H1 (cell line): ENCODE data around the gene VHLL. TPM values are rescaled to one million over a fixed set of nuclear protein-coding genes. Genes with fewer than 3 reads are reported as not detected.

Experiments
- CTCF ChIA-PET: fragments of 300-600 bp; sonication (Branson Sonifier 250); formaldehyde crosslinking; loops from one replicate; lab custom pipeline; 2021; ENCODE audit not compliant: partially characterized antibody; lab: Charles Lee
- POLR2A ChIA-PET: fragments of 300-600 bp; sonication (Branson Sonifier 250); formaldehyde crosslinking; loops from one replicate; lab custom pipeline; 2021; ENCODE audit warnings: inconsistent platforms; ENCODE audit not compliant: partially characterized antibody; lab: Charles Lee
- DNase-seq, 2 experiments: peaks; one replicate each; pipeline versions ENCODE4 v3.0.0 to v3.0.0-alpha.2; 2010 to 2022; ENCODE audit warnings: low spot score in 2 of 2, low read depth in 1 of 2, mixed read lengths in 1 of 2
- FAIRE-seq: peaks from 2 replicates; lab custom pipeline; 2011; peaks lifted over from hg19 to GRCh38; lab: Jason Lieb, UNC
- H2AFZ ChIP-seq: 2 replicates; pipeline ENCODE4 v1.8.1; 2012; ENCODE audit warnings: low read length, inconsistent platforms
- H2AK5ac ChIP-seq: 2 replicates; pipeline ENCODE4 v1.6.1; 2013; ENCODE audit warnings: low read depth, low read length
- H2BK120ac ChIP-seq: replicated peaks from 2 replicates; pipeline ENCODE3; 2013; ENCODE audit warnings: low read depth, low read length, inconsistent platforms
- H2BK12ac ChIP-seq: 2 replicates; pipeline ENCODE4 v1.6.1; 2013; ENCODE audit warnings: low read depth, low read length
- H2BK15ac ChIP-seq: 2 replicates; pipeline ENCODE4 v1.6.1; 2013; ENCODE audit warnings: low read length
- H2BK20ac ChIP-seq: 2 replicates; pipeline ENCODE4 v1.6.1; 2013; ENCODE audit warnings: low read length
- H2BK5ac ChIP-seq: 2 replicates; pipeline ENCODE4 v1.6.1; 2013; ENCODE audit warnings: low read depth, low read length
- H3K14ac ChIP-seq: 2 replicates; pipeline ENCODE4 v1.6.1; 2013; ENCODE audit warnings: inconsistent platforms; ENCODE audit not compliant: insufficient read length
- H3K18ac ChIP-seq: 2 replicates; pipeline ENCODE4 v1.6.1; 2013; ENCODE audit warnings: low read length; ENCODE audit errors: extremely low read depth
- H3K23ac ChIP-seq: 2 replicates; pipeline ENCODE4 v1.6.1; 2013; ENCODE audit warnings: inconsistent platforms; ENCODE audit not compliant: insufficient read length
- H3K23me2 ChIP-seq: 2 replicates; pipeline ENCODE4 v1.6.1; 2013; ENCODE audit warnings: low read depth, low read length
- H3K27ac ChIP-seq: 2 replicates; pipeline ENCODE4 v1.6.1; 2011; ENCODE audit warnings: low read depth, low read length, inconsistent platforms
- H3K27me3 ChIP-seq, 4 experiments: replicated peaks in 1 of 4; 1 replicate in 1 of 4; 2 replicates in 3 of 4; pipeline versions ENCODE4 v1.6.1 to v1.8.1; 2011 to 2013; ENCODE audit warnings: low read length in 3 of 4, mild to moderate bottlenecking in 3 of 4, inconsistent platforms in 2 of 4, mixed read lengths in 2 of 4, moderate library complexity in 1 of 4; ENCODE audit not compliant: control insufficient read depth in 3 of 4, insufficient read depth in 3 of 4; ENCODE audit errors: extremely low read depth in 1 of 4
- H3K36me3 ChIP-seq, 4 experiments: 2 replicates each; pipeline versions ENCODE4 v1.6.1 to v1.8.1; 2011 to 2013; ENCODE audit warnings: mild to moderate bottlenecking in 4 of 4, low read length in 3 of 4, moderate library complexity in 2 of 4, control low read depth in 1 of 4, inconsistent platforms in 1 of 4; ENCODE audit not compliant: insufficient read depth in 4 of 4, control insufficient read depth in 2 of 4
- H3K4ac ChIP-seq: replicated peaks from 2 replicates; pipeline ENCODE3; 2013; ENCODE audit warnings: low read length, low read depth, mixed read lengths, inconsistent platforms; ENCODE audit not compliant: insufficient read length
- H3K4me1 ChIP-seq, 4 experiments: replicated peaks in 1 of 4; 1 replicate in 1 of 4; 2 replicates in 3 of 4; pipeline versions ENCODE4 v1.6.1 to v1.8.1; 2011 to 2013; ENCODE audit warnings: low read length in 3 of 4, inconsistent platforms in 2 of 4, mixed read lengths in 1 of 4; ENCODE audit not compliant: insufficient read depth in 4 of 4, control insufficient read depth in 3 of 4
- H3K4me2 ChIP-seq, 2 experiments: 2 replicates each; pipeline versions ENCODE4 v1.6.1 to v1.8.1; 2011 to 2013; ENCODE audit warnings: low read depth in 2 of 2, low read length in 2 of 2, control low read depth in 1 of 2, inconsistent platforms in 1 of 2, mild to moderate bottlenecking in 1 of 2; ENCODE audit not compliant: insufficient read depth in 1 of 2
- H3K4me3 ChIP-seq, 4 experiments: fragments of 200-600, 300-600 bp in 1 of 4; sonication (generic), shearing (Covaris generic), sonication (Bioruptor Twin) in 1 of 4; 2 replicates each; pipeline versions ENCODE4 v1.5.1 to v1.8.1; 2011 to 2016; ENCODE audit warnings: low read length in 4 of 4, low read depth in 3 of 4, control low read depth in 2 of 4, inconsistent platforms in 2 of 4, mild to moderate bottlenecking in 2 of 4, mixed read lengths in 1 of 4, moderate library complexity in 1 of 4; ENCODE audit not compliant: insufficient read depth in 2 of 4; ENCODE audit errors: extremely low read depth in 1 of 4
- H3K56ac ChIP-seq: replicated peaks from 2 replicates; pipeline ENCODE3; 2013; ENCODE audit warnings: low read depth, mild to moderate bottlenecking, mixed read lengths, low read length, inconsistent platforms; ENCODE audit not compliant: insufficient read length
- H3K79me1 ChIP-seq: 2 replicates; pipeline ENCODE4 v1.6.1; 2013; ENCODE audit warnings: low read depth, low read length, control low read depth
- H3K79me2 ChIP-seq, 2 experiments: 2 replicates each; pipeline versions ENCODE4 v1.6.1 to v1.8.1; 2012 to 2013; ENCODE audit warnings: low read length in 2 of 2, mild to moderate bottlenecking in 2 of 2, inconsistent platforms in 1 of 2; ENCODE audit not compliant: insufficient read depth in 2 of 2, control insufficient read depth in 1 of 2
- H3K9ac ChIP-seq, 4 experiments: replicated peaks in 1 of 4; 1 replicate in 1 of 4; 2 replicates in 3 of 4; pipeline versions ENCODE4 v1.6.1 to v1.8.1; 2011 to 2013; ENCODE audit warnings: low read depth in 3 of 4, low read length in 3 of 4, control low read depth in 2 of 4, mild to moderate bottlenecking in 2 of 4, moderate library complexity in 2 of 4, inconsistent platforms in 1 of 4; ENCODE audit errors: extremely low read depth in 1 of 4
- H3K9me3 ChIP-seq, 2 experiments: 2 replicates each; pipeline versions ENCODE4 v1.6.1 to v1.8.1; 2012 to 2013; ENCODE audit warnings: mild to moderate bottlenecking in 2 of 2, moderate library complexity in 2 of 2, control low read depth in 1 of 2, inconsistent platforms in 1 of 2, low read depth in 1 of 2, low read length in 1 of 2, mixed read lengths in 1 of 2; ENCODE audit not compliant: insufficient read depth in 2 of 2
- H4K20me1 ChIP-seq, 2 experiments: replicated peaks in 1 of 2; 2 replicates each; pipeline versions ENCODE3 to v1.8.1; 2011 to 2013; ENCODE audit warnings: inconsistent platforms in 2 of 2, low read length in 2 of 2, mild to moderate bottlenecking in 1 of 2; ENCODE audit not compliant: insufficient read depth in 2 of 2, control insufficient read depth in 1 of 2
- H4K5ac ChIP-seq: 2 replicates; pipeline ENCODE4 v1.6.1; 2013; ENCODE audit warnings: low read length, low read depth, mixed read lengths, inconsistent platforms; ENCODE audit not compliant: insufficient read length
- H4K8ac ChIP-seq: 2 replicates; pipeline ENCODE4 v1.8.0; 2013; ENCODE audit warnings: mild to moderate bottlenecking, moderate library complexity, low read length, inconsistent platforms; ENCODE audit not compliant: insufficient read depth; ENCODE audit errors: extremely low read depth
- H4K91ac ChIP-seq: replicated peaks from 2 replicates; pipeline ENCODE3; 2013; ENCODE audit warnings: low read length, mixed read lengths, inconsistent platforms; ENCODE audit not compliant: insufficient read length
- BACH1 ChIP-seq: IDR thresholded peaks from 2 replicates; pipeline ENCODE4 v1.6.1; 2012; ENCODE audit warnings: low read length, improper control_type of control experiment
- EP300 ChIP-seq, 2 experiments: IDR thresholded peaks; 1 replicate in 1 of 2; 2 replicates in 1 of 2; pipeline ENCODE4 v1.6.1; 2011 to 2012; ENCODE audit warnings: low read depth in 2 of 2, low read length in 2 of 2, mild to moderate bottlenecking in 2 of 2, borderline replicate concordance in 1 of 2, inconsistent platforms in 1 of 2, moderate library complexity in 1 of 2
- FOSL1 ChIP-seq: IDR thresholded peaks from 2 replicates; pipeline ENCODE4 v1.6.1; 2011; ENCODE audit warnings: mild to moderate bottlenecking, low read depth, low read length, moderate library complexity; ENCODE audit not compliant: insufficient read depth
- KDM1A ChIP-seq: fragments of 200-600, 300-600 bp; sonication (generic); IDR thresholded peaks from 2 replicates; pipeline ENCODE4 v1.7.1; 2016; ENCODE audit warnings: mild to moderate bottlenecking, low read length, borderline replicate concordance
- SP4 ChIP-seq: IDR thresholded peaks from 2 replicates; pipeline ENCODE4 v1.6.1; 2012; ENCODE audit warnings: low read length, inconsistent platforms
- WGBS, 2 experiments: shearing (Covaris generic) in 1 of 2; methylation state at CpG; one replicate each; pipeline versions ENCODE4 v1.1.6 to v1.1.7; 2013 to 2015; ENCODE audit warnings: low lambda C conversion rate in 2 of 2, mixed read lengths in 2 of 2, inconsistent platforms in 1 of 2, low coverage in 1 of 2, missing lambda C conversion rate in 1 of 2; ENCODE audit not compliant: insufficient replicate concordance in 2 of 2, insufficient coverage in 1 of 2, insufficient read length in 1 of 2; ENCODE audit errors: extremely low coverage in 1 of 2, missing lambda C conversion rate in 1 of 2; 5-methylcytosine and 5-hydroxymethylcytosine counted together
- polyA plus RNA-seq, 7 experiments: library from polyadenylated mRNA; depleted of rRNA in 3 of 7; stranded (reverse) in 5 of 7; unstranded in 2 of 7; fragments of >200 nt in 5 of 7; fragments of 200-250 nt in 2 of 7; gene quantifications; 1 replicate in 5 of 7; 2 replicates in 1 of 7; 4 replicates in 1 of 7; pipeline versions ENCODE4 v1.2.1 to v1.2.3, GENCODE V29; 2011 to 2013; ENCODE audit warnings: missing spikeins in 2 of 7, mixed read lengths in 2 of 7
- total RNA-seq: library from RNA; stranded (reverse); fragmentation: NEBNext Ultra II Directional; extraction: Animal tissue kit (Norgen Biotek cat#: 25700); gene quantifications from 2 replicates; pipeline ENCODE4 v1.2.1, GENCODE V29; 2021
- TF ChIP-seq, protein P1 (sequence below): IDR thresholded peaks from 2 replicates; pipeline ENCODE4 v1.6.1; 2011; ENCODE audit warnings: low read length, improper control_type of control experiment

VHLL gene
- total and polyA plus RNA-seq, 2 of the 8 experiments (the other 6 are each of a cell fraction or from before 2014, with no cell fraction given): not detected

DNA sequence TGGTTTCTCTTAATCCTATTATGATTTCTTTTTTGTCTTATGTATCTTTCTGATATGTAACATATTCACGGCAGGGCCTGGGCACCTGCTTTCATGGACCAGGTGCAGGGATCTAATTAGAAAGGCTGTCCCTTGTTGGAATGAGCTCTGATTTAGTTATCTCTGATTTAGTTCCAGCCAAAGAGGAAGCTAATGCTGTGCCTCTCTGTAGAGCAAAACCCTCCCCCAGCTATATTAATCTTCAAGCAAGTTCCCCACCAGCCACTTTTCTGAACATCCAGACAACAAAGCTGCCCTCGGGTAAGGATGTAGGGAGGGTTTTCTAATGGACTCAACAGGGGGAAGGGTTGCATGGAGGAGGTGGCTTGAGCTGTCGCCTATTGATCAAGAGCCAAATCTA lies 45.3 kb upstream of the VHLL start:
- Histone ChIP-seq H3K56ac (no peak overlapping the region), H3K4ac (no peak overlapping the region), H3K4me2 (no peak overlapping the region), H2BK5ac (no peak overlapping the region), H3K14ac (no peak overlapping the region), H2AK5ac (no peak overlapping the region), H3K27ac (no peak overlapping the region), H4K5ac (no peak overlapping the region), H4K91ac (no peak overlapping the region), H3K36me3 (no peaks in the 10 kb centered on the region), H3K79me1 (0 out of 2 replicates have a peak, but pooled peaks cover 2% of the 10 kb centered on the region), H4K20me1 (no peaks in the 10 kb centered on the region), H3K9ac (no peak overlapping the region), H3K79me2 (no peaks in the 10 kb centered on the region), H2BK120ac (no peak overlapping the region), H2BK15ac (no peak overlapping the region), H2AFZ (no peak overlapping the region), H3K27me3 (no peaks in the 10 kb centered on the region), H3K4me1 (no peaks in the 10 kb centered on the region), H3K23me2 (no peaks in the 10 kb centered on the region), H2BK12ac (no peak overlapping the region), H4K8ac (no peak overlapping the region), H3K9me3 (no peaks in the 10 kb centered on the region), H2BK20ac (no peak overlapping the region), H3K23ac (no peak overlapping the region), H3K18ac (no peak overlapping the region), H3K4me3 (no peak overlapping the region)
- WGBS, 2 experiments: 77% methylated on average over 3 of the region's 3 CpGs; no CpG with 5 or more reads in 1 of the 2 experiments
- POLR2A ChIA-PET: no interaction called here
- TF ChIP-seq FOSL1: no peak
- TF ChIP-seq, protein P1, sequence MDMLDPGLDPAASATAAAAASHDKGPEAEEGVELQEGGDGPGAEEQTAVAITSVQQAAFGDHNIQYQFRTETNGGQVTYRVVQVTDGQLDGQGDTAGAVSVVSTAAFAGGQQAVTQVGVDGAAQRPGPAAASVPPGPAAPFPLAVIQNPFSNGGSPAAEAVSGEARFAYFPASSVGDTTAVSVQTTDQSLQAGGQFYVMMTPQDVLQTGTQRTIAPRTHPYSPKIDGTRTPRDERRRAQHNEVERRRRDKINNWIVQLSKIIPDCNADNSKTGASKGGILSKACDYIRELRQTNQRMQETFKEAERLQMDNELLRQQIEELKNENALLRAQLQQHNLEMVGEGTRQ: no peak
- TF ChIP-seq EP300 (IDR thresholded peaks at IDR 0.05; ENCODE audit: borderline replicate concordance in 1 of 2, low read depth in 2 of 2, low read length in 2 of 2): no peak
- no peak for TF ChIP-seq SP4
- TF ChIP-seq KDM1A: no peak
- no peak for TF ChIP-seq BACH1
- CTCF ChIA-PET: interaction anchor here (0.6 to 7.3 kb wide), 8 partner anchors 8 to 102 kb away, joined by 3 to 60 read pairs (median 5); no protein-coding TSS in a partner anchor
- FAIRE-seq (no peak), DNase-seq (no peak)
